B cell (primary cell): ENCODE measurements around the gene SLFN11. TPM values are rescaled to one million over a fixed set of nuclear protein-coding genes. Genes with fewer than 3 reads are reported as not detected.

ENCODE experiments used
- ATAC-seq: fragments of 200-7000 bp; cut with Tn5 transposase; one replicate; pipeline ENCODE4 v1.10.0; 2021; ENCODE audit warnings: low read depth, mild to moderate bottlenecking, moderate number of reproducible peaks, moderate library complexity
- CTCF ChIA-PET: fragments of 350-600 bp; sonication (Branson Sonifier 250); formaldehyde crosslinking; loops from one replicate; lab custom pipeline; 2021; ENCODE audit warnings: antibody characterized with exemption, inconsistent platforms; lab: Charles Lee
- POLR2A ChIA-PET: fragments of 350-600 bp; sonication (Branson Sonifier 250); formaldehyde crosslinking; loops from one replicate; lab custom pipeline; 2021; ENCODE audit warnings: antibody characterized with exemption; lab: Charles Lee
- DNase-seq: peaks from one replicate; pipeline ENCODE4 v3.0.0; 2013
- H2AFZ ChIP-seq: 2 replicates; pipeline ENCODE4 v1.6.1; 2012; ENCODE audit warnings: mild to moderate bottlenecking, low read depth, low read length; ENCODE audit not compliant: insufficient read depth, poor library complexity, severe bottlenecking
- H3K27ac ChIP-seq, 2 donors: 1 replicate in 1 of 2; 2 replicates in 1 of 2; pipeline ENCODE4 v1.5.1; 2012 to 2013; ENCODE audit warnings: low read length in 2 of 2, mild to moderate bottlenecking in 2 of 2, moderate library complexity in 1 of 2
- H3K27me3 ChIP-seq, 4 experiments: fragments of 200-600 bp in 1 of 4; sonication (generic) in 1 of 4; replicated peaks in 1 of 4; 1 replicate in 2 of 4; 2 replicates in 2 of 4; pipeline versions ENCODE4 v1.6.1 to v1.7.0; 2013 to 2016; ENCODE audit warnings: low read length in 3 of 4, mild to moderate bottlenecking in 2 of 4, mixed read lengths in 1 of 4, moderate library complexity in 1 of 4; ENCODE audit not compliant: insufficient read depth in 4 of 4, control insufficient read depth in 3 of 4; ENCODE audit errors: control extremely low read depth in 1 of 4
- H3K36me3 ChIP-seq, 2 experiments: replicated peaks in 1 of 2; 1 replicate in 1 of 2; 2 replicates in 1 of 2; pipeline versions ENCODE4 v1.6.1 to v1.7.1; 2013; ENCODE audit warnings: low read length in 1 of 2; ENCODE audit not compliant: insufficient read depth in 2 of 2, control insufficient read depth in 1 of 2; ENCODE audit errors: control extremely low read depth in 1 of 2, extremely low read depth in 1 of 2
- H3K4me1 ChIP-seq, 2 donors: fragments of 200-600 bp in 1 of 2; sonication (generic) in 1 of 2; 1 replicate in 1 of 2; 2 replicates in 1 of 2; pipeline versions ENCODE4 v1.5.1 to v1.6.1; 2013 to 2017; ENCODE audit warnings: low read length in 2 of 2; ENCODE audit not compliant: control insufficient read depth in 2 of 2, insufficient read depth in 2 of 2
- H3K4me2 ChIP-seq: replicated peaks from 2 replicates; pipeline ENCODE3; 2012; ENCODE audit warnings: mild to moderate bottlenecking, low read depth, low read length; ENCODE audit not compliant: poor library complexity, severe bottlenecking
- H3K4me3 ChIP-seq, 5 experiments: fragments of 200-600 bp in 1 of 5; sonication (generic) in 1 of 5; 1 replicate in 3 of 5; 2 replicates in 2 of 5; pipeline versions ENCODE4 v1.5.1 to v1.7.0; 2011 to 2016; ENCODE audit warnings: low read length in 4 of 5, mild to moderate bottlenecking in 4 of 5, low read depth in 2 of 5, control low read depth in 1 of 5, moderate library complexity in 1 of 5; ENCODE audit not compliant: insufficient read depth in 1 of 5; ENCODE audit errors: control extremely low read depth in 1 of 5, extremely low read depth in 1 of 5
- H3K79me2 ChIP-seq: fragments of 200-600 bp; sonication (generic); one replicate; pipeline ENCODE4 v1.6.0; 2016; ENCODE audit warnings: low read length; ENCODE audit not compliant: control insufficient read depth, insufficient read depth
- H3K9ac ChIP-seq: fragments of 200-600 bp; sonication (generic); 2 replicates; pipeline ENCODE4 v1.6.1; 2017; ENCODE audit warnings: mild to moderate bottlenecking, low read length, moderate library complexity
- H3K9me3 ChIP-seq, 3 donors: one replicate each; pipeline versions ENCODE4 v1.6.1 to v1.7.1; 2013; ENCODE audit warnings: low read length in 2 of 3; ENCODE audit not compliant: control insufficient read depth in 2 of 3, insufficient read depth in 1 of 3; ENCODE audit errors: control extremely low read depth in 1 of 3
- H4K20me1 ChIP-seq: 2 replicates; pipeline ENCODE4 v1.6.0; 2012; ENCODE audit warnings: mild to moderate bottlenecking, low read length; ENCODE audit not compliant: insufficient read depth, control insufficient read depth, poor library complexity, severe bottlenecking
- H3K27ac Mint-ChIP-seq: one replicate; pipeline ENCODE4 v1.8.0; 2021; ENCODE audit warnings: mixed read lengths
- H3K27me3 Mint-ChIP-seq: one replicate; pipeline ENCODE4 v1.8.0; 2021; ENCODE audit warnings: mixed read lengths
- H3K4me1 Mint-ChIP-seq: one replicate; pipeline ENCODE4 v1.8.0; 2021; ENCODE audit warnings: mixed read lengths
- H3K4me3 Mint-ChIP-seq: one replicate; pipeline ENCODE4 v1.8.0; 2021; ENCODE audit warnings: mixed read lengths
- H3K9me3 Mint-ChIP-seq: one replicate; pipeline ENCODE4 v1.8.0; 2022; ENCODE audit warnings: mixed read lengths; ENCODE audit not compliant: insufficient read depth
- EZH2 ChIP-seq: IDR thresholded peaks from 2 replicates; pipeline ENCODE4 v1.6.1; 2012; ENCODE audit warnings: borderline replicate concordance, low read depth, mild to moderate bottlenecking, moderate library complexity, low read length; ENCODE audit not compliant: insufficient read depth, poor library complexity, severe bottlenecking
- WGBS: methylation state at CpG from one replicate; pipeline ENCODE4 v1.1.5; 2013; ENCODE audit warnings: missing lambda C conversion rate; ENCODE audit not compliant: insufficient coverage; 5-methylcytosine and 5-hydroxymethylcytosine counted together
- intact Hi-C: fragments of 100-400 bp; cut with micrococcal nuclease; formaldehyde crosslinking; loops from one replicate; pipeline ENCODE4 v1.10.0; 2022
- polyA plus RNA-seq: library from polyadenylated mRNA; depleted of rRNA; stranded (reverse); fragments of >200 nt; gene quantifications from 2 replicates; pipeline ENCODE4 v1.2.3, GENCODE V29; 2012
- total RNA-seq, 2 donors: library from RNA; stranded (reverse); fragments of 120-200 nt in 1 of 2; gene quantifications; 1 replicate in 1 of 2; 2 replicates in 1 of 2; pipeline versions ENCODE4 v1.2.3 to v1.2.4, GENCODE V29; 2013 to 2022
- TF ChIP-seq, protein P1 (sequence below): fragments of 200-600 bp; IDR thresholded peaks from one replicate; pipeline ENCODE4 v1.8.0; 2022; ENCODE audit warnings: antibody characterized with exemption, mild to moderate bottlenecking

SLFN11 gene
- total and polyA plus RNA-seq, 2 donors (not counting 1 experiment from before 2014, with no cell fraction given) = 11.3 to 48.1 TPM

- ChIA-PET CTCF (interaction anchor here (0.6 to 2.3 kb wide), 6 partner anchors 8 to 197 kb away, joined by 3 to 9 read pairs (median 4); no protein-coding TSS in a partner anchor), POLR2A (interaction anchor here (0.7 to 1.2 kb wide), 2 partner anchors 118 to 145 kb away, joined by 3 read pairs; no protein-coding TSS in a partner anchor)
- TF ChIP-seq EZH2 = no peak
- TF ChIP-seq, protein P1, sequence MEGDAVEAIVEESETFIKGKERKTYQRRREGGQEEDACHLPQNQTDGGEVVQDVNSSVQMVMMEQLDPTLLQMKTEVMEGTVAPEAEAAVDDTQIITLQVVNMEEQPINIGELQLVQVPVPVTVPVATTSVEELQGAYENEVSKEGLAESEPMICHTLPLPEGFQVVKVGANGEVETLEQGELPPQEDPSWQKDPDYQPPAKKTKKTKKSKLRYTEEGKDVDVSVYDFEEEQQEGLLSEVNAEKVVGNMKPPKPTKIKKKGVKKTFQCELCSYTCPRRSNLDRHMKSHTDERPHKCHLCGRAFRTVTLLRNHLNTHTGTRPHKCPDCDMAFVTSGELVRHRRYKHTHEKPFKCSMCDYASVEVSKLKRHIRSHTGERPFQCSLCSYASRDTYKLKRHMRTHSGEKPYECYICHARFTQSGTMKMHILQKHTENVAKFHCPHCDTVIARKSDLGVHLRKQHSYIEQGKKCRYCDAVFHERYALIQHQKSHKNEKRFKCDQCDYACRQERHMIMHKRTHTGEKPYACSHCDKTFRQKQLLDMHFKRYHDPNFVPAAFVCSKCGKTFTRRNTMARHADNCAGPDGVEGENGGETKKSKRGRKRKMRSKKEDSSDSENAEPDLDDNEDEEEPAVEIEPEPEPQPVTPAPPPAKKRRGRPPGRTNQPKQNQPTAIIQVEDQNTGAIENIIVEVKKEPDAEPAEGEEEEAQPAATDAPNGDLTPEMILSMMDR = no peak
- H2AFZ ChIP-seq = no peak overlapping the region
- H3K36me3 ChIP-seq = no peaks in the 10 kb centered on the region
- H3K27me3 ChIP-seq = no peaks in the 10 kb centered on the region
- peaks cover 28 to 29% of the 10 kb centered on the region in 2 donors for H3K4me1 ChIP-seq
- no peak overlapping the region for H3K4me3 ChIP-seq
- Mint-ChIP-seq H3K27ac (peak overlapping the region; percentile 88), H3K4me1 (peaks cover 35% of the 10 kb centered on the region), H3K4me3 (peak overlapping the region; percentile 81), H3K27me3 (no peaks in the 10 kb centered on the region), H3K9me3 (peaks cover 4% of the 10 kb centered on the region)
- peak overlapping the region; percentile 17 for H3K9ac ChIP-seq
- no peaks in the 10 kb centered on the region for H3K79me2 ChIP-seq
- ATAC-seq = no peak
- DNase-seq = no peak
- H3K9me3 ChIP-seq = peaks cover 3 to 11% (median 6%) of the 10 kb centered on the region in 3 donors
- no peak overlapping the region for H3K27ac ChIP-seq
- no peaks in the 10 kb centered on the region for H4K20me1 ChIP-seq
- intact Hi-C loops = loop anchor here (5.0 to 10.0 kb wide), 2 partner anchors 100 to 1203 kb away; partner anchors contain the start of genes GGNBP2 and SLFN5
- H3K4me2 ChIP-seq = peak overlapping the region; percentile 48
Observed at GRCh38 chr17:35342276-35342675, 31.1 kb downstream of the SLFN11 start.

DNA sequence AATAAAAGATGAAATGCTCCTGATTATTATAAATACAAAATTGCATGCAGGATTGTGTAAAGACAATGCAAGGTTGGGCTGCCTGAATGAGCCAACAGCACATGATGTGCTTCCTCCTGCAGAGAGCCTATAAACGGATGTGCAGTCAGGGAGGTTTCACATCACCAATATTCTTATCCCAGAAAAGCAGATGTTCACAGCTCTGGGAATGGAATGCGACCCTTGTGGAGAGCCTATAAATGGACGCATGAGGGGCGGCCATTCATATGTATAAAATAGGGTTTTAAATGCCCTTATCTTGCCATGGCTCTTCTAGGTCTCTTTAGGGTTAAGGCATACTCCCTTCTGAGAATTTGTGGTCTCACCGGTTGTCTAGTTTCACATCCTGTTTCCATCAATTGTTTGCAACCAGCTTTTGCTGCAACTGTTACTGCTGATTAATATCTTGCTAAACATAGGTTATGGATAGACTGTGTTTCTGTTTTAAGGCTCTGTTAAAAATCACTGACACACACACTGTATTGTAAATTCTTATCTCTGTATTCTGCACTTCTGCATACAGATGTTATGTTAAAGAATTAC is 31.9 kb downstream of the SLFN11 start:
- Mint-ChIP-seq H3K9me3 (peaks cover 4% of the 10 kb centered on the region), H3K27me3 (no peaks in the 10 kb centered on the region), H3K4me3 (peak overlapping the region; percentile 81), H3K4me1 (peaks cover 31% of the 10 kb centered on the region), H3K27ac (peak overlapping the region; percentile 88)
- 30% methylated on average over 2 of the region's 5 CpGs for WGBS
- no peak overlapping the region for H2AFZ ChIP-seq
- H3K9ac ChIP-seq = peak overlapping the region; percentile 17
- DNase-seq = peak; percentile 82
- intact Hi-C loops = loop anchor here (1.0 to 10.0 kb wide), 5 partner anchors 27 to 1203 kb away; partner anchors contain the start of genes GGNBP2, SLFN11 and SLFN5
- POLR2A ChIA-PET = interaction anchor here (1.2 kb wide), 1 partner anchor 119 kb away, joined by 3 read pairs; no protein-coding TSS in a partner anchor
- peaks cover 3 to 11% (median 6%) of the 10 kb centered on the region in 3 donors for H3K9me3 ChIP-seq
- TF ChIP-seq EZH2 = no peak
- TF ChIP-seq, protein P1 = no peak
- H3K79me2 ChIP-seq = no peaks in the 10 kb centered on the region
- no peaks in the 10 kb centered on the region for H4K20me1 ChIP-seq
- no peaks in the 10 kb centered on the region for H3K27me3 ChIP-seq
- CTCF ChIA-PET = interaction anchor here (0.6 to 2.3 kb wide), 6 partner anchors 9 to 198 kb away, joined by 3 to 9 read pairs (median 4); no protein-coding TSS in a partner anchor
- H3K36me3 ChIP-seq = no peaks in the 10 kb centered on the region
- peaks cover 22 to 26% of the 10 kb centered on the region in 2 donors for H3K4me1 ChIP-seq
- ATAC-seq = no peak
- H3K27ac ChIP-seq = no peak overlapping the region
- peak overlapping the region; percentile 48 for H3K4me2 ChIP-seq
- H3K4me3 ChIP-seq = peak overlapping the region in 1 of 5 experiments; percentile 44
